Hematopoietic multipotent progenitor cell treated with erythropoietin and hydrocortisone succinate and interleukin-3 and kit ligand, for 4 days (in vitro differentiated cells): ENCODE results near the gene CFHR4.
"Not testable (repeated sequence)": the region's sequence is repeated elsewhere in the genome, so short reads cannot be mapped to it uniquely, and the experiment has no call there.

ENCODE experiments used
- DNase-seq: peaks from one replicate; pipeline ENCODE4 v3.0.0-alpha.2; 2015

CFHR4 gene

GRCh38 chr1:196943568-196943967 lies 55.7 kb downstream of the CFHR4 start, which contains the start of gene CFHR2:
TSS of gene CFHR2 (plus strand) at chr1:196943738. CDS start at chr1:196943881, 143 bp downstream.
- DNase-seq: not testable (repeated sequence)

- no peak for DNase-seq
Observed at GRCh38 chr1:196951711-196952394, 64.0 kb downstream of the CFHR4 start.

GRCh38 chr1:196954778-196955177 lies 66.9 kb downstream of the CFHR4 start:
- no peak for DNase-seq

GRCh38 chr1:196955926-196956325 lies 68.1 kb downstream of the CFHR4 start:
- no peak for DNase-seq

- DNase-seq: no peak
Observed at GRCh38 chr1:196960854-196961253, 73.0 kb downstream of the CFHR4 start.
